Measurements from ENCODE around the gene EXOC1L.

The EXOC1L gene

DNA sequence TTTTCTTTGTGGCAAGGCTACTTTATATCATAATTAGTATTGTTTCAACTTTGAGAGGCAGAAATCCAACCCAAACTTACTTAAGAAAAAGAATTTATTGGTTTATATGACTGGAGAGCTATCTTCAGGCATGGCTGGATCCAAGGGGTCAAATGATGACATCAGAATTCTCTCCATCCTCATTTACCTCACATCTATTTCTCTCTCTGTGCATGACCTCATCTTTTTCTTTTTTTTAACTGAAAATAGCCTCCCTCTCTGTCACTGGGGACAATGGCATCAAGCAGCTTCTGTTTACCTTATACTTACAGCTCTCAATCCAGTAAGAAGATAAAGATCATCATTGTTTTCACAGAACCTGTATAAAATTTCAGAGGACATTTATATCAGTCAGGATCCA lies 12.0 kb upstream of the EXOC1L start:
- Histone ChIP-seq H3K4me2 (ENCODE audit: low read length) (no peak overlapping the region), H4K20me1 (ENCODE audit: control insufficient read depth, insufficient read depth, low read depth, low read length) (no peaks in the 10 kb centered on the region), H3K27me3 (ENCODE audit: control insufficient read depth, low read length) (no peaks in the 10 kb centered on the region), H3K27ac (ENCODE audit: low read depth, low read length) (no peak overlapping the region), H3K4me1 (ENCODE audit: control insufficient read depth, low read length) (no peaks in the 10 kb centered on the region), H3K79me2 (ENCODE audit: control insufficient read depth, low read length) (no peaks in the 10 kb centered on the region), H3F3A (ENCODE audit: control insufficient read depth, insufficient read depth) (no peaks in the 10 kb centered on the region), H3K9me3 (ENCODE audit: control insufficient read depth, insufficient read depth, low read length) (no peaks in the 10 kb centered on the region), H3K4me3 (ENCODE audit: low read length) (no peak overlapping the region), H3K9me2 (replicated peaks; ENCODE audit: control insufficient read depth, low read length) (no peaks in the 10 kb centered on the region), H3K36me3 (ENCODE audit: control insufficient read depth, low read length) (no peaks in the 10 kb centered on the region)
- TF ChIP-seq, protein P1, sequence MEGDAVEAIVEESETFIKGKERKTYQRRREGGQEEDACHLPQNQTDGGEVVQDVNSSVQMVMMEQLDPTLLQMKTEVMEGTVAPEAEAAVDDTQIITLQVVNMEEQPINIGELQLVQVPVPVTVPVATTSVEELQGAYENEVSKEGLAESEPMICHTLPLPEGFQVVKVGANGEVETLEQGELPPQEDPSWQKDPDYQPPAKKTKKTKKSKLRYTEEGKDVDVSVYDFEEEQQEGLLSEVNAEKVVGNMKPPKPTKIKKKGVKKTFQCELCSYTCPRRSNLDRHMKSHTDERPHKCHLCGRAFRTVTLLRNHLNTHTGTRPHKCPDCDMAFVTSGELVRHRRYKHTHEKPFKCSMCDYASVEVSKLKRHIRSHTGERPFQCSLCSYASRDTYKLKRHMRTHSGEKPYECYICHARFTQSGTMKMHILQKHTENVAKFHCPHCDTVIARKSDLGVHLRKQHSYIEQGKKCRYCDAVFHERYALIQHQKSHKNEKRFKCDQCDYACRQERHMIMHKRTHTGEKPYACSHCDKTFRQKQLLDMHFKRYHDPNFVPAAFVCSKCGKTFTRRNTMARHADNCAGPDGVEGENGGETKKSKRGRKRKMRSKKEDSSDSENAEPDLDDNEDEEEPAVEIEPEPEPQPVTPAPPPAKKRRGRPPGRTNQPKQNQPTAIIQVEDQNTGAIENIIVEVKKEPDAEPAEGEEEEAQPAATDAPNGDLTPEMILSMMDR (IDR thresholded peaks at IDR 0.05; ENCODE audit: low read depth, low read length, poor library complexity, severe bottlenecking) = no peak
- no peak for TF ChIP-seq EZH2phosphoT487 (IDR thresholded peaks at IDR 0.05; ENCODE audit: borderline replicate concordance, low read length)

DNA sequence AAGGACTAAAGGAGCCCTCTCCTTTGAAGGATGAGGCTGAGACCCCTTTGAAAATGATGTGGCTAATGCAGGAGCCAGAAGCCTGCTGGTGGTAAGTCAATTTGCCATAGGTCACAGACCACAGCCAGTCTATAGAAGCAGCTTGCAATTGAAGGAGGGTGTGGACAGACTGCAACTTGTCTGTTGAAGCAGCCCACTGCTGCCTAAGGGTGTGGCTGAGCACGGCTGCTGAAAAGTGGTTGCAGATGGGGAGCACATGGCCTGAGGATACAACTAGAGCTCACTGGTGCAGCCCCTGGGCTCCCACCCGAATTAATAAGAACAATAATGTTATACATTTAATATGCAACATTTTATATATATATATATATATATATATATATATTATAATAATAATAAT lies 11.4 kb upstream of the EXOC1L start:
- Histone ChIP-seq H3K27me3 (ENCODE audit: control insufficient read depth, low read length) (no peaks in the 10 kb centered on the region), H3K4me1 (ENCODE audit: control insufficient read depth, low read length) (no peaks in the 10 kb centered on the region), H4K20me1 (ENCODE audit: control insufficient read depth, insufficient read depth, low read depth, low read length) (no peaks in the 10 kb centered on the region), H3K4me2 (ENCODE audit: low read length) (no peak overlapping the region), H3K27ac (ENCODE audit: low read depth, low read length) (no peak overlapping the region), H3K9me2 (replicated peaks; ENCODE audit: control insufficient read depth, low read length) (no peaks in the 10 kb centered on the region), H3F3A (ENCODE audit: control insufficient read depth, insufficient read depth) (no peaks in the 10 kb centered on the region), H3K36me3 (ENCODE audit: control insufficient read depth, low read length) (no peaks in the 10 kb centered on the region), H3K79me2 (ENCODE audit: control insufficient read depth, low read length) (no peaks in the 10 kb centered on the region), H3K9me3 (ENCODE audit: control insufficient read depth, insufficient read depth, low read length) (no peaks in the 10 kb centered on the region), H3K4me3 (ENCODE audit: low read length) (no peak overlapping the region)
- TF ChIP-seq, protein P1 (IDR thresholded peaks at IDR 0.05; ENCODE audit: low read depth, low read length, poor library complexity, severe bottlenecking) = no peak
- TF ChIP-seq EZH2phosphoT487 (IDR thresholded peaks at IDR 0.05; ENCODE audit: borderline replicate concordance, low read length) = no peak

DNA sequence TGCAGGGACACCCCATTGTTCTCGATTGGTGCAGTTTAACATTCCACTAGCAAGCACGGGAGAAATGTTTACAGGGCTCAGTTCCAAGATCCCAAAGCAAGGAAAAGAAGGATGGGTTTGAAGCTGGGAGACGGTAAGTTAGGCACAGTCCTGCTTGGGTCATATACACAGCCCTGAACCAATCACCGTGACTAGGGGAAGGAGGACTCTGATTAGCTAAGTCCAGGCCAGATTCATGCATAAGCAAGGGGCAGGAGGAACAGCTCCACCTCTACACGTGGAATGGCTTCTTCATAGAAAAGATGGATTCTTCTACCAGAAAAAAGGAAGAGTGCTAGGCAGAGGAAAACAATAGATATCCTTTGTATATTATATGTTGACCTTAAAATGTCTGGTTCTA lies 11.0 kb upstream of the EXOC1L start:
- Histone ChIP-seq H3K36me3 (ENCODE audit: control insufficient read depth, low read length) (no peaks in the 10 kb centered on the region), H3K4me3 (ENCODE audit: low read length) (no peak overlapping the region), H4K20me1 (ENCODE audit: control insufficient read depth, insufficient read depth, low read depth, low read length) (no peaks in the 10 kb centered on the region), H3K27ac (ENCODE audit: low read depth, low read length) (no peak overlapping the region), H3K27me3 (ENCODE audit: control insufficient read depth, low read length) (no peaks in the 10 kb centered on the region), H3K79me2 (ENCODE audit: control insufficient read depth, low read length) (no peaks in the 10 kb centered on the region), H3K4me1 (ENCODE audit: control insufficient read depth, low read length) (no peaks in the 10 kb centered on the region), H3K9me2 (replicated peaks; ENCODE audit: control insufficient read depth, low read length) (no peaks in the 10 kb centered on the region), H3K4me2 (ENCODE audit: low read length) (no peak overlapping the region), H3K9me3 (ENCODE audit: control insufficient read depth, insufficient read depth, low read length) (no peaks in the 10 kb centered on the region), H3F3A (ENCODE audit: control insufficient read depth, insufficient read depth) (no peaks in the 10 kb centered on the region)
- no peak for TF ChIP-seq EZH2phosphoT487 (IDR thresholded peaks at IDR 0.05; ENCODE audit: borderline replicate concordance, low read length)
- TF ChIP-seq, protein P1 (IDR thresholded peaks at IDR 0.05; ENCODE audit: low read depth, low read length, poor library complexity, severe bottlenecking) = no peak

DNA sequence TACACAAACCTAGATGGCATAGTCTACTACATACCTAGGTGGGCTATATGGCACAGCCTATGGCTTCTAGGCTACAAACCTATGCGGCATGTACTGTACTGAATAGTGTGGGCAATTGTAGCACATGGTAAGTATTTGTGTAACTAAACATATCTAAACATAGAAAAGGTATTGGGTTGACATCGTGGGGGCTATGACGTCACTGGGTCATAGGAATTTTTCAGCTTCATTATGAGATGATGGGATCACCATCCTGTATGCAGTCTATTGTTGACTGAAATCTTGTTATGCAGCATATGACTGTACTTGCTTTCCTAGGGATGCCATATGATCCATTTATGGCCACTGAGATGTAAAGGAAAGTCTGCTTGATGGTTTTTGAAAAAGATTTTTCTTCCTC lies 1.9 kb upstream of the EXOC1L start:
- no peaks in the 10 kb centered on the region for H3K36me3 ChIP-seq (ENCODE audit: control insufficient read depth, low read length)
- no peak overlapping the region for H3K27ac ChIP-seq (ENCODE audit: low read depth, low read length)
- TF ChIP-seq EZH2phosphoT487 (IDR thresholded peaks at IDR 0.05; ENCODE audit: borderline replicate concordance, low read length) = no peak
- TF ChIP-seq, protein P1 (IDR thresholded peaks at IDR 0.05; ENCODE audit: low read depth, low read length, poor library complexity, severe bottlenecking) = no peak
- H4K20me1 ChIP-seq (ENCODE audit: control insufficient read depth, insufficient read depth, low read depth, low read length) = no peaks in the 10 kb centered on the region
- no peak overlapping the region for H3K4me2 ChIP-seq (ENCODE audit: low read length)
- peaks cover 7% of the 10 kb centered on the region; the same call in 1 of the 2 replicates for H3K9me3 ChIP-seq (ENCODE audit: control insufficient read depth, insufficient read depth, low read length)
- H3K9me2 ChIP-seq (replicated peaks; ENCODE audit: control insufficient read depth, low read length) = no peaks in the 10 kb centered on the region
- H3K79me2 ChIP-seq (ENCODE audit: control insufficient read depth, low read length) = no peaks in the 10 kb centered on the region
- no peaks in the 10 kb centered on the region for H3K27me3 ChIP-seq (ENCODE audit: control insufficient read depth, low read length)
- H3F3A ChIP-seq (ENCODE audit: control insufficient read depth, insufficient read depth) = no peaks in the 10 kb centered on the region
- 0 out of 2 replicates have a peak, but pooled peaks cover 4% of the 10 kb centered on the region for H3K4me1 ChIP-seq (ENCODE audit: control insufficient read depth, low read length)
- H3K4me3 ChIP-seq (ENCODE audit: low read length) = no peak overlapping the region
